Amniotic epithelial cell (primary cell): ENCODE results near the gene RNASEH2C.
A peak's percentile ranks its signal among the peaks of the same experiment; 100 is the strongest.
"Not testable (repeated sequence)": the region's sequence is repeated elsewhere in the genome, so short reads cannot be mapped to it uniquely, and the experiment has no call there.

Experiments used
- DNase-seq: peaks from one replicate; pipeline ENCODE4 v3.0.0-alpha.2; 2010; ENCODE audit warnings: low read depth

Gene RNASEH2C

GRCh38 chr11:65720211-65720934, at the start of gene RNASEH2C:
Gene RNASEH2C, minus strand, starts transcription at chr11:65720798. Its CDS starts 40 bp downstream, at chr11:65720758.
- DNase-seq, result peak; percentile 82

- not testable (repeated sequence) for DNase-seq
These were observed 47.2 kb upstream of the RNASEH2C start for GRCh38 chr11:65767806-65768205.

- peak; percentile 63 for DNase-seq
These were observed 46.8 kb upstream of the RNASEH2C start for GRCh38 chr11:65767406-65767805.

GRCh38 chr11:65766535-65766934, 45.9 kb upstream of the RNASEH2C start:
- peak; percentile 90 for DNase-seq

GRCh38 chr11:65764434-65764833, 43.8 kb upstream of the RNASEH2C start:
- no peak for DNase-seq

- DNase-seq, result not testable (repeated sequence)
These were observed 42.2 kb upstream of the RNASEH2C start for GRCh38 chr11:65762816-65763215.

- DNase-seq, result not testable (repeated sequence)
These were observed 41.6 kb upstream of the RNASEH2C start for GRCh38 chr11:65762169-65762568.

GRCh38 chr11:65745049-65745448, 24.5 kb upstream of the RNASEH2C start:
- no peak for DNase-seq

GRCh38 chr11:65744699-65745042, 24.1 kb upstream of the RNASEH2C start:
- no peak for DNase-seq

- DNase-seq, result peak; percentile 47
These were observed 23.6 kb upstream of the RNASEH2C start for GRCh38 chr11:65744026-65744698.

GRCh38 chr11:65743681-65744025, 23.1 kb upstream of the RNASEH2C start:
- DNase-seq, result no peak

GRCh38 chr11:65742353-65742752, 21.8 kb upstream of the RNASEH2C start:
- no peak for DNase-seq

- DNase-seq, result no peak
These were observed 20.6 kb upstream of the RNASEH2C start for GRCh38 chr11:65741185-65741584.

- DNase-seq, result no peak
These were observed 18.4 kb upstream of the RNASEH2C start for GRCh38 chr11:65739022-65739421.

- no peak for DNase-seq
These were observed 16.2 kb upstream of the RNASEH2C start for GRCh38 chr11:65736810-65737209.

- not testable (repeated sequence) for DNase-seq
These were observed 14.5 kb upstream of the RNASEH2C start for GRCh38 chr11:65735111-65735510.

GRCh38 chr11:65730461-65730860, 9.9 kb upstream of the RNASEH2C start:
- no peak for DNase-seq

GRCh38 chr11:65727865-65728264, 7.3 kb upstream of the RNASEH2C start:
- no peak for DNase-seq

- DNase-seq, result no peak
These were observed 6.1 kb upstream of the RNASEH2C start for GRCh38 chr11:65726660-65727059.

GRCh38 chr11:65722261-65722660, 1.7 kb upstream of the RNASEH2C start:
- no peak for DNase-seq

- peak; percentile 63 for DNase-seq
These were observed 757 bp downstream of the RNASEH2C start for GRCh38 chr11:65719871-65720210.

- DNase-seq, result peak; percentile 53
These were observed 1.6 kb downstream of the RNASEH2C start for GRCh38 chr11:65718964-65719492.

GRCh38 chr11:65718531-65718930, 2.1 kb downstream of the RNASEH2C start:
- no peak for DNase-seq

GRCh38 chr11:65717906-65718305, 2.7 kb downstream of the RNASEH2C start:
- DNase-seq, result no peak
